ENCODE data around the gene POLR2L.

POLR2L gene

DNA sequence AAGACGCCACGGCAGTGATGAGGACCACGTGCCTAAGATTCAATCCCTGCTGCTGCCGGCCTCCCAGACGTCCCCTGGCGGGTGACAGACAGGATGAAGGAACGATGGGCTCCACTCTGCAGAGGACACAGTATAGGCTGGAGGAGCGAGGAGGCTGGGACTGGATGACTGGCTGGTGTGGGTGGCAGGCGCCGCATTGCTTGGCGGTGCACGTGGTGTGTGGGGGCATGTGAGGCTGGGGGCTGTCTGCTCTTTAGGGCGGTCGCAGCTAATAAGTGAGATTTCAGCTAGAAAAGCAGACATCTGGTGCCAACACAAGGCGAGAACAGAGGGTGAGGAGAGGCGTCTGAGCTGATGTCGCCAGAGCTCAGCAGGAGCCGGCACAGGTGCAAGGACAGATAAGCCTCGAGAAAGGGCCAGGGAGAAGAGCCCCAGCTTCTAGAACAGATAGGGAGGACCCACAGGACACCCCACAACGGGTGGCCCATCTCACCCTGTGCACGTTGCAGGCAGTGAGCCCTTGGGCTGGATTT is 33.5 kb upstream of the POLR2L start:
- TF ChIP-seq CTCF (IDR thresholded peaks at IDR 0.05; ENCODE audit: borderline replicate concordance, insufficient read depth, low read depth, low read length): no peak
- no peak overlapping the region for H3K4me3 ChIP-seq (ENCODE audit: low read depth, low read length)

GRCh38 chr11:875203-875602 is 32.9 kb upstream of the POLR2L start:
- no peak for TF ChIP-seq CTCF (IDR thresholded peaks at IDR 0.05; ENCODE audit: borderline replicate concordance, insufficient read depth, low read depth, low read length)
- H3K4me3 ChIP-seq (ENCODE audit: low read depth, low read length): no peak overlapping the region

GRCh38 chr11:873706-874105 is 31.4 kb upstream of the POLR2L start:
- no peak overlapping the region for H3K4me3 ChIP-seq (ENCODE audit: low read depth, low read length)
- no peak for TF ChIP-seq CTCF (IDR thresholded peaks at IDR 0.05; ENCODE audit: borderline replicate concordance, insufficient read depth, low read depth, low read length)

DNA sequence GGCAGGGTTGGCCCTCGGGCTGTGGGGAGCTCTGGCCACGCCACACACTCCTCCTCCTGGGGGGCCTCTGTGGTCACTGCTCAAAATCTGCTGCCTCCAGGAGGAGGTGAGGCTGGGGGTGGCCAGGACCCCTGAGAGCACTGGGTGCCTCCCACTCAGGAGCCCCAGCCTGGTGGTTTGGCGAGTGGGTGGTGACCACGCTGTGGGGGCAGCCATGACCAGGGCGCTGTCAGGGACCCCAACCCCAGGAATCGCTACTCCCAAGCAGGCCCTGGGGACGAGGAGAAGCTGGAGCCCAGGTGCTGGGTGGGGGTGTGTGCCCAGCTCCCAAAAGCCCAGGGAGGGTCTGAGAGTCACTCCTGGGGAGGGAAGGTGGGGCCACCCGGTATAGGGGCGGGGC is 30.5 kb upstream of the POLR2L start:
- TF ChIP-seq CTCF (IDR thresholded peaks at IDR 0.05; ENCODE audit: borderline replicate concordance, insufficient read depth, low read depth, low read length): no peak
- H3K4me3 ChIP-seq (ENCODE audit: low read depth, low read length): no peak overlapping the region

GRCh38 chr11:871472-871871 is 29.1 kb upstream of the POLR2L start:
- no peak for TF ChIP-seq CTCF (IDR thresholded peaks at IDR 0.05; ENCODE audit: borderline replicate concordance, insufficient read depth, low read depth, low read length)
- H3K4me3 ChIP-seq (ENCODE audit: low read depth, low read length): no peak overlapping the region

GRCh38 chr11:870418-870817 is 28.1 kb upstream of the POLR2L start:
- no peak overlapping the region for H3K4me3 ChIP-seq (ENCODE audit: low read depth, low read length)
- no peak for TF ChIP-seq CTCF (IDR thresholded peaks at IDR 0.05; ENCODE audit: borderline replicate concordance, insufficient read depth, low read depth, low read length)

- no peak overlapping the region for H3K4me3 ChIP-seq (ENCODE audit: low read depth, low read length)
- TF ChIP-seq CTCF (IDR thresholded peaks at IDR 0.05; ENCODE audit: borderline replicate concordance, insufficient read depth, low read depth, low read length): no peak
Measured at GRCh38 chr11:870127-870413, 27.7 kb upstream of the POLR2L start.
